Bronchial epithelial cell (primary cell): ENCODE measurements around the gene DNAJC28. TPM values are rescaled to one million over a fixed set of nuclear protein-coding genes. Genes with fewer than 3 reads are reported as not detected.
"Not testable (repeated sequence)": the region's sequence is repeated elsewhere in the genome, so short reads cannot be mapped to it uniquely, and the experiment has no call there.

Experiments
- DNase-seq: peaks from one replicate; pipeline ENCODE4 v3.0.0-alpha.2; 2010; ENCODE audit warnings: low read depth
- FAIRE-seq: peaks from 2 replicates; lab custom pipeline; 2011; peaks lifted over from hg19 to GRCh38; lab: Jason Lieb, UNC
- H3K27me3 ChIP-seq: 2 replicates; pipeline ENCODE4 v1.5.1; 2011; ENCODE audit warnings: low read length; ENCODE audit not compliant: control insufficient read depth, insufficient read depth
- H3K36me3 ChIP-seq: 2 replicates; pipeline ENCODE4 v1.5.1; 2011; ENCODE audit warnings: low read length; ENCODE audit not compliant: control insufficient read depth, insufficient read depth
- H3K4me3 ChIP-seq: 2 replicates; pipeline ENCODE4 v1.5.1; 2011; ENCODE audit warnings: mild to moderate bottlenecking, low read depth, low read length, control low read depth
- total RNA-seq: library from RNA; depleted of rRNA; stranded (reverse); fragments of >200 nt; gene quantifications from 2 replicates; pipeline ENCODE4 v1.2.1, GENCODE V29; 2014
- TF ChIP-seq, protein P1 (sequence below): IDR thresholded peaks from 2 replicates; pipeline ENCODE4 v1.5.1; 2011; ENCODE audit warnings: mild to moderate bottlenecking, moderate library complexity, low read length, control low read depth, inconsistent platforms; ENCODE audit not compliant: insufficient read depth, severe bottlenecking

DNAJC28 gene
- total RNA-seq, 1 donor from 2014 or later: 1.3 TPM

DNA sequence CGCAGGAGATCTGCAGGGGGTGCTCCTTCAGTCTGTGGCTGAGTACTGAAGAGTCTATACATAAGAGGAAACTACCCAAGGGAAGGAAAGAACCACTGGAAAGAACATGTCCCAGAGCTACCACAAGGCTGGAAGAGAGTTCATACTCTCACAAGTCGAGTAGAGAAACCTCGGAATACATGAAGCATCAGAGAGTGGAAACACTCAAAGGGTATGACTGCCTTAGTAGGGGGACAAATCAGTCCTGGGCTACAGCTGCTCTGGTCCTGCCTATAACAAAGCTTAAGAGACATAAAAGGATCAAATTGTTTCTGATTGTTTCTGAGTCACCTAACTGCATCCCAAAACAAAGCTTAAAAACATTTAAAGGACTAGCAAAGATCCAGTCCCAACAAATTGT lies 39.2 kb downstream of the DNAJC28 start:
- Histone ChIP-seq H3K36me3 (no peaks in the 10 kb centered on the region), H3K4me3 (no peak overlapping the region), H3K27me3 (no peaks in the 10 kb centered on the region)
- DNase-seq (no peak), FAIRE-seq (no peak)
- TF ChIP-seq, protein P1, sequence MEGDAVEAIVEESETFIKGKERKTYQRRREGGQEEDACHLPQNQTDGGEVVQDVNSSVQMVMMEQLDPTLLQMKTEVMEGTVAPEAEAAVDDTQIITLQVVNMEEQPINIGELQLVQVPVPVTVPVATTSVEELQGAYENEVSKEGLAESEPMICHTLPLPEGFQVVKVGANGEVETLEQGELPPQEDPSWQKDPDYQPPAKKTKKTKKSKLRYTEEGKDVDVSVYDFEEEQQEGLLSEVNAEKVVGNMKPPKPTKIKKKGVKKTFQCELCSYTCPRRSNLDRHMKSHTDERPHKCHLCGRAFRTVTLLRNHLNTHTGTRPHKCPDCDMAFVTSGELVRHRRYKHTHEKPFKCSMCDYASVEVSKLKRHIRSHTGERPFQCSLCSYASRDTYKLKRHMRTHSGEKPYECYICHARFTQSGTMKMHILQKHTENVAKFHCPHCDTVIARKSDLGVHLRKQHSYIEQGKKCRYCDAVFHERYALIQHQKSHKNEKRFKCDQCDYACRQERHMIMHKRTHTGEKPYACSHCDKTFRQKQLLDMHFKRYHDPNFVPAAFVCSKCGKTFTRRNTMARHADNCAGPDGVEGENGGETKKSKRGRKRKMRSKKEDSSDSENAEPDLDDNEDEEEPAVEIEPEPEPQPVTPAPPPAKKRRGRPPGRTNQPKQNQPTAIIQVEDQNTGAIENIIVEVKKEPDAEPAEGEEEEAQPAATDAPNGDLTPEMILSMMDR: no peak

DNA sequence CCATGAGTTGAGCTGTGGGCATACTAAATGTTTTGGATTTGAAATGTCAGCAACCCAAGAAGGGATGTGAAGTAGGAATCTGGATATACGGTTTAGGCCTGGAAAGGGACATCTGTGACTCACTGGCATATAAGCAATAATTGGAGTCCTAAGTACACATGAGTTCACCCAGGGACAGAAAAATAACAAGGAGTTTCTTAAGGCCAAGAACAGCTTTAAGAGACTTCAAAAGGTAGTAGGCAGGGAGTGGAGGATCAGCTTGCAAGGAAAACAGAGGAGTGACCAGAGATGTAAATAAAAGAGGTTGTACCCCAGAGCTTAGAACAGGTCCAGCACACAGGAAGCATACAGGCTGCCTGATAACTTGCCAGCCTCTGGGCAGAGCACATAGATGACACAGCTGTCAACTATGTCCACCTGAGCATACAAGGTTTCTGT lies 39.9 kb downstream of the DNAJC28 start:
- Histone ChIP-seq H3K27me3 (no peaks in the 10 kb centered on the region), H3K4me3 (no peak overlapping the region), H3K36me3 (no peaks in the 10 kb centered on the region)
- DNase-seq: peak; percentile 57
- peak; percentile 55 for FAIRE-seq
- TF ChIP-seq, protein P1: no peak

DNA sequence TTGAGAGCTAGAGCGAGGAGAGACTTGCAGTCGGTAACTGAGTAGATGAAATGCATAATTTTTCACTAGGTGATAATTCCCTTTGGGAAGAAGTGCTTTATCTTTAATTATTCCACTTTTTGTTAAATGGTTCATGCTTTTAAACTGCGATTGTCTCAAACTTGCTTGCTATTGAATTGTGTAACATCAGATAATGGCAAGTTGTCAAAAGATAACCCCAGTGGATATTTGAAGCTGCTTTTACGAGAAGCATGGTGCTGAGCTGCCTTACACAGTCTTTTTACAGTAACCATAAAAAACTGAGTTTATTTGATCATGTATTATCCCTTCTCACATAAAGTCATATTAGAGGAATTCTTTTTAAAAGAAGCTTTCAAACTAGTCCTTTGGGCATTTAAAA lies 41.9 kb downstream of the DNAJC28 start:
- Histone ChIP-seq H3K4me3 (no peak overlapping the region), H3K27me3 (no peaks in the 10 kb centered on the region), H3K36me3 (no peaks in the 10 kb centered on the region)
- DNase-seq: no peak
- no peak for FAIRE-seq
- TF ChIP-seq, protein P1: no peak

- not testable (repeated sequence) for H3K36me3 ChIP-seq, DNase-seq, H3K27me3 ChIP-seq, FAIRE-seq, H3K4me3 ChIP-seq
Observed at GRCh38 chr21:33446620-33447019, 44.9 kb downstream of the DNAJC28 start.

DNA sequence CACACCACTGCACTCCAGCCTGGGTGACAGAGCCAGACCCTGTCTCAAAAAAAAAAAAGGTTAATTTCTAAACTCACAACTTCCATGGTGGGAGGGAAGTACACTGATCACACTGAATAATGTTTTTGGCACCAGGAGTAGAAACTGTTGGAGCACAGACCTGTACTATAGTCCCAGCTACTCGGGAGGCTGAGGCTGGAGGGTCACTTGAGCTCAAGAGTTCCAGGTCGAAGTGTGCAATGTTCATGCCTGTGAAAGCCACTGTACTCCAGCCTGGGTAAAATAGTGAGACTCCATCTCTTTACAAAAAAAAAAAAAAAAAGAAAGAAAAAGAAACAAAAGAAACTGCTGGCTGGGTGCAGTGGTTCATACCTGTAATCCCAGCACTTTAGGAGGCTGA lies 47.0 kb downstream of the DNAJC28 start:
- FAIRE-seq (no peak), DNase-seq (no peak)
- H3K4me3 ChIP-seq: no peak overlapping the region
- H3K27me3 ChIP-seq: no peaks in the 10 kb centered on the region
- TF ChIP-seq, protein P1: no peak
- H3K36me3 ChIP-seq: no peaks in the 10 kb centered on the region

GRCh38 chr21:33443194-33443593 lies 48.3 kb downstream of the DNAJC28 start:
- Histone ChIP-seq H3K4me3 (no peak overlapping the region), H3K36me3 (no peaks in the 10 kb centered on the region), H3K27me3 (no peaks in the 10 kb centered on the region)
- TF ChIP-seq, protein P1: no peak
- FAIRE-seq (no peak), DNase-seq (no peak)
